Measurements from ENCODE around the gene PODXL2.

- TF ChIP-seq TAF7 (optimal IDR thresholded peaks at IDR 0.05; ENCODE audit: borderline replicate concordance, low read depth, low read length): no peak
- TF ChIP-seq, protein P1, sequence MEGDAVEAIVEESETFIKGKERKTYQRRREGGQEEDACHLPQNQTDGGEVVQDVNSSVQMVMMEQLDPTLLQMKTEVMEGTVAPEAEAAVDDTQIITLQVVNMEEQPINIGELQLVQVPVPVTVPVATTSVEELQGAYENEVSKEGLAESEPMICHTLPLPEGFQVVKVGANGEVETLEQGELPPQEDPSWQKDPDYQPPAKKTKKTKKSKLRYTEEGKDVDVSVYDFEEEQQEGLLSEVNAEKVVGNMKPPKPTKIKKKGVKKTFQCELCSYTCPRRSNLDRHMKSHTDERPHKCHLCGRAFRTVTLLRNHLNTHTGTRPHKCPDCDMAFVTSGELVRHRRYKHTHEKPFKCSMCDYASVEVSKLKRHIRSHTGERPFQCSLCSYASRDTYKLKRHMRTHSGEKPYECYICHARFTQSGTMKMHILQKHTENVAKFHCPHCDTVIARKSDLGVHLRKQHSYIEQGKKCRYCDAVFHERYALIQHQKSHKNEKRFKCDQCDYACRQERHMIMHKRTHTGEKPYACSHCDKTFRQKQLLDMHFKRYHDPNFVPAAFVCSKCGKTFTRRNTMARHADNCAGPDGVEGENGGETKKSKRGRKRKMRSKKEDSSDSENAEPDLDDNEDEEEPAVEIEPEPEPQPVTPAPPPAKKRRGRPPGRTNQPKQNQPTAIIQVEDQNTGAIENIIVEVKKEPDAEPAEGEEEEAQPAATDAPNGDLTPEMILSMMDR (IDR thresholded peaks at IDR 0.05; ENCODE audit: control extremely low read depth in 1 of 3, insufficient read depth in 1 of 3, low read depth in 1 of 3, low read length in 3 of 3): no peak
- no peak for TF ChIP-seq EGR1 (IDR thresholded peaks at IDR 0.05; ENCODE audit: borderline replicate concordance, low read depth, low read length)
- TF ChIP-seq POLR2A (IDR thresholded peaks at IDR 0.05; ENCODE audit: control extremely low read depth in 1 of 2, low read depth in 2 of 2, low read length in 2 of 2): no peak
- no peak for TF ChIP-seq KDM1A (IDR thresholded peaks at IDR 0.05; ENCODE audit: borderline replicate concordance, low read length)
Observed at GRCh38 chr3:127711896-127712295, 82.9 kb downstream of the PODXL2 start.

Data from H1 (cell line).